GM12892 (cell line): ENCODE data around the gene TNFAIP2.
"Not testable (repeated sequence)": the region's sequence is repeated elsewhere in the genome, so short reads cannot be mapped to it uniquely, and the experiment has no call there.

ENCODE experiments used
- DNase-seq: peaks from one replicate; pipeline ENCODE4 v3.0.0; 2011; ENCODE audit not compliant: insufficient read length
- FAIRE-seq: peaks from 2 replicates; lab custom pipeline; 2011; peaks lifted over from hg19 to GRCh38; lab: Jason Lieb, UNC
- POLR2A ChIP-seq: IDR thresholded peaks from 2 replicates; pipeline ENCODE4 v1.6.1; 2011; ENCODE audit warnings: low read depth, low read length, control low read depth
- POLR2AphosphoS5 ChIP-seq: IDR thresholded peaks from 2 replicates; pipeline ENCODE4 v1.6.1; 2011; ENCODE audit warnings: low read depth, low read length, control low read depth
- TAF1 ChIP-seq: IDR thresholded peaks from 2 replicates; pipeline ENCODE4 v1.6.1; 2011; ENCODE audit warnings: low read depth, mild to moderate bottlenecking, control low read depth, low read length, borderline replicate concordance

TNFAIP2 gene

DNA sequence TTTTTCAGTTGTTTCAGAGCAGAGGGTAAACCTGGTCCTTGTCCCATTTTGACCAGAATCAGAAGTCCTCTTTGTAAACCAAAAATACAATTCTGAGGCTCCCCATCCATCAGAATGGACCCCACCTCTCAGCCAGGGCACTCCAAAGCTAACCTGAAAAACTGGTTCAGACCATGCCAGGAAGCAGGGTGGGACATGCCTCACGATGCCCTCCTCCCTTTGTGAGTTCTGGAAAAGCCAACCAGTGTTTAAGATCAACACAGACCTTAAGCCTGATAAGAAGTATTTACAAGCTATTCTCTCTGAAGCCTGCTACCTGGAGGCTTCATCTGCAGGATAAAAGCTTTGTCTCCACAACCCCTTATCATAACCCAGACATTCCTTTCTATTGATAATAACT, 35.4 kb downstream of the TNFAIP2 start:
- TF ChIP-seq POLR2AphosphoS5 (no peak), TAF1 (no peak), POLR2A (no peak)
- DNase-seq (no peak), FAIRE-seq (no peak)

DNA sequence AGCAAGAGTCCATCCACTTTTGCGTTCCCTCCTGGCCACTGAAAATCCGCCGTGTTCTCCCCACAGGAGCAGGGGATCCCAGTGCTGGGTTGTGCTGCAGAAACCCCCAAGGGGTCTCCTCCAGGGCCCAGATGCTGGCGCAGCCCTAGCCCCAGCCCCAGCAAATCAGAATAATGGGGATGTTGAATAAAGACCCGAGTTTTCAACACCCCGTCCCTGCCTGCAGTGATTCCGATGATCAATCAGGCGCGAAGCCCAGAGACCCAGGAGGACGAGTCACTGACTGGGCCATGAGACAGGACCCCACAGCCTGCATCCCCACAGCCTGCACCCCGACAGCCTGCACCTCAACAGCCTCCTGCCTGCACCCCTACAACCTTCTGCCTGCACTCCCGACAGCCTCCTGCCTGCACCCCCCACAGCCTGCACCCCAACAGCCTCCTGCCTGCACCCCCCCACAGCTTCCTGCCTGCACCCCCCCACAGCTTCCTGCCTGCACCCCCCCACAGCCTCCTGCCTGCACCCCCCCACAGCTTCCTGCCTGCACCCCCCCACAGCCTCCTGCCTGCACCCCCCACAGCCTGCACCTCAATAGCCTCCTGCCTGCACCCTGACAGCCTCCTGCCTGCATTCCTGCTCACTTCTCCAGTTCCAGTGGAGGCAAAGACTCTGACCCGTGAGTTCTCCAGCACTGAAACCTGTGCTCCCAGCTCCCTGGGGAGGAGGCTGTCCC, 37.2 kb downstream of the TNFAIP2 start:
- DNase-seq (no peak), FAIRE-seq (no peak)
- TF ChIP-seq POLR2A (no peak), POLR2AphosphoS5 (no peak), TAF1 (no peak)

DNA sequence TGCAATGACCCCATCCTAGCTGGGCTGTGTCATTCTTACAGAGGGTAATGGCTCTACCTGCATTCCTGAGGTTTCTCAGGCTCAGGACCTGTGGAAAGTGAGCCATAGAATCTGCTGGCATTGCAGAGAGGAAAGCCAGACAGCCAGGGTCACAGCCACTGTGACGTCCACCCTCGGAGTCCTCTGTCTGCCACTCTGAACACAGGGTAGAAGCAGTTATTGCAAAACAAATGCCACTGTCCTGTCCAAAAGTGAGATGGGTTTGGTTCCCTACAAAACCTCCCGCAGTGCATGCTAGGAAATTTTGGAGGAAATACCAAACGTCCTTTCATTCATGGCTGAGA, 37.8 kb downstream of the TNFAIP2 start:
- DNase-seq = no peak
- TF ChIP-seq POLR2AphosphoS5 (no peak), POLR2A (no peak), TAF1 (no peak)
- no peak for FAIRE-seq

DNA sequence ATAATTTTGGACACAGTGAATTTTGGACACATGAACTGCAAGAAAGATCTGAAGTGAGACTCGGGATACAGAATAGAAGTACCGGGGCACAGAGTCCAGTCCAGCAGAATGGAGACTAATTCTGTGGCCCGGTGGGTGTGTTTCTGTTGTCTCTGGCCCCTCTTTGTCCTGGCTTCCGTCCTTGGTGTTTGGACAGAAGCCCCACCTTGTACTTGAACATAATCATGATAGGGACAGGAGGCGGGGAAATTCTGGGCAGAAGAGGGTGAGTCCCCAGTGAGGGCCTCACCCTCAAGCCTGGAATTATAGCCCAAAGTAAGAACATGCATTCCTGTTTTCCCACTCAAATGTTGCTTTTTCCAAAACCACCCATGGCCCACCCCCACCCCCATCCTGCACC, 39.9 kb downstream of the TNFAIP2 start:
- no peak for TF ChIP-seq POLR2AphosphoS5
- TF ChIP-seq TAF1 = no peak
- TF ChIP-seq POLR2A = no peak
- FAIRE-seq (no peak), DNase-seq (no peak)

DNA sequence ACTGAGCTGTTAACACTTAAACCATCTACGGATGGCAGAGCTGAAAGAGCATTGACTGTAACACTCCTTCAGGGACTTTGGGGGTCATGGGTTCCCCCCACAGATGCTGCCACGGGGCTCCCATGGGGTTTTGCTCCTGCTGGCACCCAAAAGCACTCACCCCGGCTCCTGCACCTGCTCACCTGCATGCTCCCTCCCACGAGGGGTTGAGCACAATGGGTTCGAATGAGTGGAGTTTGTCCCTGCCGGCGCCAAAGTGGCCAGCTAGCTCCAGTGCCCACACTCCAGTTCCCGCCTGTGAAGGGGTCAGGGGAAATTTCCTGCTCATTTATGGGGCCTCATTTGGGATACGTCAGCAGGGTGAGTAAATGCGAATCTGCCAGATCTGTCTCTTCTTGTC, 40.7 kb downstream of the TNFAIP2 start:
- no peak for TF ChIP-seq POLR2A
- no peak for TF ChIP-seq TAF1
- TF ChIP-seq POLR2AphosphoS5 = no peak
- DNase-seq (no peak), FAIRE-seq (no peak)

DNA sequence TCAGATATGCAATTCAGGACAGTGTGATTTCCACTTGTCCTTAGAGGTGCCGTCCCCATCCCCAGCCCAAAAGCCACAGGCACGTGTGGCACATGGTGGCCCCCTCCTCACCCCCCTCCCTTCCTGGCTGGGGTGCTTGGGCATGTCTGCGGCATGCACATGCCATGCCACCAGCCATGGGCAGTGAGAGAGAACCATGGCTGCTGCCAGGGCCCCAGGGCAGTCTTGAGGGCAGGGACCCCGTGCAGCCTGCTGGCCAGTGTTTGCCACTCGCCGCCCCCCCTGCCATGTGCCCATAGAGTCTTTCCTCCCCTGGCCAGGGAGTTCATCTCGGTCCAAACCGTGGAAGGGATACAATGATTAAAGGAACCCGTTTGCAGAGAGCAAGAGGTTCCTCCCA, 41.5 kb downstream of the TNFAIP2 start:
- DNase-seq (no peak), FAIRE-seq (no peak)

DNA sequence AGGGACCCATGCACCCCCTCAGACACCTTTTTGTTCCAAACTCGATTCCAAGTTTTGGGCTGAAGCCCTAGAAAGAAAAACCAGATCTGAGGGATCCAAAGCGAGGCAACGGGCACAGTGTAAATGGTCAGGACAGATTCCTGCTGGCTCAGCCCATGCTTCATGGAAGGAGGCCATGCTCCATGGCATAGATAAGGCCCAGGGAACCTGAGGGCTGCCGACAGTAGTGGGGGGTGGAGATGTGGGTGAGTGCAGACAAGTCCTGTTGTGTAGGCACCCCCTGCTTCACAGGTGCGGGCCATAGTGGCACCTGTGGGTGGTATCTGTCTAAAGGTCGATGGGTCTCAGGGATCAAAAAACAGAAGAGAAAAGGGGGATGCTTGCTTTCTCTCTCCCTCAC, 42.1 kb downstream of the TNFAIP2 start:
- FAIRE-seq = no peak
- TF ChIP-seq POLR2AphosphoS5 = no peak
- no peak for TF ChIP-seq POLR2A
- TF ChIP-seq TAF1 = no peak

More for the DNA sequence above, 41.5 kb downstream of the TNFAIP2 start:
- TF ChIP-seq POLR2A (no peak), POLR2AphosphoS5 (no peak), TAF1 (no peak)

DNA sequence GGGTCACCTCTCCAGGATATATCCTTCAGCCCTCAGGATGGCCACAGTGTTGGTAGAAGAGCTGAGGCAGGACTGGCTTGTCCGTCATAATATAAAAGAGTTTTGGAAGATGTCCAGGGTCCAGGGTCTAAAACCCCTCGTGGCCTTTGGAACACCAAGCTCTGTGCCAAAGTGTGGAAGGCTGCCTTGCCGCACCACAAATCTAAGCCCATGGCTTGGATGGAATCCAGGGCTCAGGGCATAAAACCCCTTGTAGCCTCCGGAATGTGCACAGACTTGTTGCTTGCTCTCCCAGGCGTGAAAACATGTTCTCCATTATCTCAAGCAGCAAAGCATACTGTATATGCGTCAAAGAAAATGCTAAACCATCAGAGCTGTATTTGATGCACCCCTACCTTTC, 46.7 kb downstream of the TNFAIP2 start:
- FAIRE-seq (no peak), DNase-seq (no peak)
- TF ChIP-seq TAF1 = no peak
- TF ChIP-seq POLR2A = no peak
- no peak for TF ChIP-seq POLR2AphosphoS5

More for the DNA sequence above, 42.1 kb downstream of the TNFAIP2 start:
- DNase-seq = no peak

DNA sequence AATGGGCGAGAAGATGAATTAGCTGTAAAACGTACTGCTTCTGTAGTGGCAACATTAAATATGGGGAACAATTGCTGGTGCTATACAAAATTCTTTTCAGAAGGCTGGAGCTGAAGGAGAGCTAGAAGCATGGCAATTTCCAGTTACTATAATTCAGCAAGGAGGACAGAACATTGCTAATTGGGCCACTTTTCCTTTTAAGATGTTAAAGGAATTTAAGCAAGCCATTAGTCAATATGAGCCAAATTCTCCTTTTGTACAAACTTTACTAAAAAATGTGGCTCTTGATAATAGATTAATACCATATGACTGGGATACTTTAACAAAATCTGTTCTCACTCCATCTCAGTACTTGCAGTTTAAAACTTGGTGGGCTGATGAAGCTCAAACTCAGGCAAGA, 47.9 kb downstream of the TNFAIP2 start:
- not testable (repeated sequence) for FAIRE-seq

DNA sequence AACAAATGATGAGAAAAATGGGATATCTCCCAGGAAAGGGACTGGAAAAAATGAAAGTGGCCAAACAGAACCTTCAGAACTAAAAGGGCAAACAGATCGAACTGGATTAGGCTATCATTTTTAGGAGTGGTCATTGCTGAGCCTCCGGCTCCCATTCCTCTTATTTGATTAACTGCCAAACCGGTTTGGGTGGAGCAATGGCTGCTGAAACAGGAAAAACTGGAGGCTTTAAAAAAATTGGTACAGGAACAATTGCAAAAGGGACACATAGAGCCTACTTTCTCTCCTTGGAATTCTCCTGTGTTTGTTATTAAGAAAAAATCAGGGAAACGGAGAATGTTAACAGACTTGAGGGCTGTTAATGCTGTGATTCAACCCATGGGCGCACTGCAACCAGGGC, 49.7 kb downstream of the TNFAIP2 start:
- FAIRE-seq (no peak), DNase-seq (no peak)
- TF ChIP-seq POLR2AphosphoS5 = no peak
- no peak for TF ChIP-seq TAF1
- TF ChIP-seq POLR2A = no peak

More for the DNA sequence above, 47.9 kb downstream of the TNFAIP2 start:
- DNase-seq = not testable (repeated sequence)

DNA sequence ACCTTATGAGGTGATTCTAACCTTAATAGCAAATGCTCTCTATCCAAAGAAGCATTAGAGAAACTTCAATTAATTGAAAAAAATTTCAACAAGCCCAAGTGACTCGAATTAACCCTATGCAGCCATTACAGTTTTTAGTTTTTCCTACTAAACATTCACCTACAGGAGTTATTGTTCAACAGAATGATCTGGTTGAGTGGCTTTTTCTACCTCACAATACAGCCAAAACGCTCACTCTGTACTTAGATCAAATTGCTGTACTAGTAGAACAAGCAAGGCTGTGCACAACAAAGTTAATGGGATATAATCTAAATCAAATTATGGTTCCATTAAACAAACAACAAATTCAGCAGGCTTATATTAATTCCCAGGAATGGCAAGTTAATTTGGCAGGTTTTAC, 50.6 kb downstream of the TNFAIP2 start:
- FAIRE-seq = not testable (repeated sequence)

DNA sequence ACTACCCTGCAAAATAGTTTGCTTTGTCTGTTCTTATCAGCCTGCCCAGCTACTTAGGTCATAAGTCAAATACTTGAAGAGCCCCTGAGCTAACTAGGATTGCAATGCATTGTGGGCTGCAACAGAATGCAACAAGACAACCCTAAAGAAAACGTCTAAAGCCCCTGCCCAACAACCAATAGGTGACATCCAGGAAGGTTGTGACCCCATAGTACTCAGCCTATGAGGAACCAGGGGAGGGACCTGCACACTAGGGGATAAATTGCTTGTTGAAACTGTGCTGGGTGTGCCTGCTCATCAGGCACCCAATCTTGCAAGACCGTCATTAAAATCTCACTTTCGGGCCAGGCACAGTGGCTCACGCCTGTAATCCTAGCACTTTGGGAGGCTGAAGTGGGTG, 52.9 kb downstream of the TNFAIP2 start:
- not testable (repeated sequence) for FAIRE-seq, DNase-seq

More for the DNA sequence above, 50.6 kb downstream of the TNFAIP2 start:
- DNase-seq = not testable (repeated sequence)

DNA sequence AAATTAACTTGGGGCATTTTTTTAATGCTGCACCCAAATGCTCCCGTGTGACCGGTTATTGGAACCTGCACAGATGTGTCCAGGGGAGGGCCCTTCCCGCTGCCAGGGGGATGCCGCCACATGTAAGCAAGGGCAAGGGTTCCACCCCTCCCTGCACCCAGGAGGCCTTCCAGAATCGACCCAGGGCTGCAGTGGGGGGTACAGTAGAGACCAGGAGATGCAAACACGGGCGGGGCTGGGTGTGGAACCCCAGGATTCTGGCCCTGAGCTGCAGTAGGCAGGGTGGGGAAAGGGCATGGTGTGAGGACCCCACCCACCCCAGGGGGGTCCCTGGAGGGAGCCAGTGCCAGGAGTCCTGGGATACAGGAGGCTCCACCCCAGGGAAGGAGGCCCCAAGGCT, 54.1 kb downstream of the TNFAIP2 start:
- DNase-seq = no peak
- TF ChIP-seq POLR2A = no peak
- no peak for TF ChIP-seq TAF1
- no peak for TF ChIP-seq POLR2AphosphoS5
- FAIRE-seq = no peak
